DMS 273 treated with DMSO at 0.1 percent for 48 hours (cell line): Measurements from ENCODE around the gene ITPA.

ENCODE experiments used
- DNase-seq: peaks from one replicate; lab custom pipeline; 2025; lab: John Stamatoyannopoulos, UW

The ITPA gene

DNA sequence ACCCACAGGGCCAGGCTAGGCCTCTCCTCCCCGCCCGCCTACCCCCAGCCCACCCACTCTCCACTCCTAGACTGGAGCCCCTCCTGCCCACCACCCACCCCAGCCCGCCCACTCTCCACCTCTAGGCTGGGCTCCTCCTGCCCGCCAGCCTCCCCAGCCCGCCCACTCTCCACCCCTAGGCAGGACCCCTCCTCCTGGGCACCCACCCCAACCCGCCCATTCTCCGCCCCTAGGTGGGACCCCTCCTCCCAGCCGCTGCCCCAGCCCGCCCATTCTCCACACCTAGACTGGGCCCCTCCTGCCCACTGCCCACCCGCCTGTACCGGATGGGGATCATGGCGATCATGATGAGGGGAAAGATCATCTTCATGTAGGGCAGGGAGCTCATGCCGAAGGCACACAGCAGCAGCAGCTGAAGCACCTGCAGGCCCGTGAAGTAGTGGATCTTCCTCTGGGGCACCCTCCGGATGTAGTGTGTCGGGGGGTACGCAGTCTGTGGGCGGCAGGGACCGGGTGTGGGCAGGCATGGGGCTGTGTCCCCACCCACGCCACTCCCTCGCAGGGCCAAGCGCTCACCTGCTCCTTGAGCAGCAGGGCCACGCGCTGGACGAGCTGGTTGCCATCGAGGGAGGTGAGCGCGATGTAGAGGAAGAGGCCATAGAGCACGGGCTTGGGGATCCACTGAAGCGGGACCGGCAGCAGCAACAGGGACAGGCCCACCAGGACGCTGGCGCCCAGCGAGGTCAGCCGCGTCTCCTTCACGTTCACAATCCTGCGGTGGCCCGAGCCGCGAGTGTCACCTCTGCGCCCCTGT lies 18.8 kb downstream of the ITPA start:
- no peak for DNase-seq

DNA sequence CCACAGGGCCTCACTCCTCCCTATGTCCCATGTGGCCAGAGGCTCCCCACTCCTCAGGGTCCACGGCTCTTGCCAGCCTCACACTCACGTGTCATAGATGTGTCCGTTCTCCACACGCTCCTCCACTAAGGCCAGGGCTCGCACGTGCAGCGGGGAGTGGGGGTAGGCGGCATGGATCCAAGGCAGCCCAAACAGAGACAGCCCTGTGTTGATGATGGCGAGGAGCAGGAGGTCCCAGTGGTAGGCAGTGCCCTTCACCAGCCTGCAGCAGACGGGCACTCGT lies 19.4 kb downstream of the ITPA start:
- no peak for DNase-seq

DNA sequence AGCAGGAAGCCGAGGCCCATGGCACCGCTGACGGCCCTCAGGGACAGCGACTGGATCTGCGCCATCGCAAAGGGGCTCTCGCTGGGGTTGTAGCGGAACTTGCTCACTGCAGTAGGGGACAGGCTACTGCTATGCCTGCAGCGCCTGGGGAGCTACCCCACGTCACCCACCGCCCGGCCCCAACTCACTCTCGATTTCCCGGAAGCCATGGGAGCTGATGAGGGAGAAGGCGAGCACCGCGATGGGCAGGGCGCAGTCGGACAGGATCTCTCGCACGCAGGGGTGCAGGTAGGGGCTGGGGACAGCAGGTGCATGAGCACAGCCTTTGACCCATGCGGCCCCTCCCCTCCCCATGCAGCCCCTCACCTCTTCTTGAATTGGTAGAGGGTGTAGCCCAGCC lies 19.9 kb downstream of the ITPA start:
- no peak for DNase-seq

DNA sequence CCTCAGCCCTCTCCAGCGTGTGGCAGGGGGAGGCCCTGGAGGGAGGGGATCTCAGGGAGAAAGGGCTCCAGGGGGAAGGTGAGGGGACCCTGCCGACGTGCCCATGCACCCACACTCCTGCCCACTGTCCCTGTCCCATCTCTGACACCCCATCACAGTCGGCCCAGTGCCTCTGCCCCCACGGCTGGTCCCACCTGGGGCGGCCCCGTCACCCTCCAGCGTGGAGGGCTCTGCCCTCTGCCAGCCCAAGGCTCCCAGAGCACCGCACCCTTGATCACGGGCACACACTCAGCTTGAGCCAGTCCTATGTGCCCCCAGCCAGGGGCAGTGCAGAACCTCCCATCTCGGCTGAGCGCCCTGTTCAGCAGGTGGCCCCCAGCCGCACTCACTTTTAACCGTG lies 20.5 kb downstream of the ITPA start:
- DNase-seq = no peak

DNA sequence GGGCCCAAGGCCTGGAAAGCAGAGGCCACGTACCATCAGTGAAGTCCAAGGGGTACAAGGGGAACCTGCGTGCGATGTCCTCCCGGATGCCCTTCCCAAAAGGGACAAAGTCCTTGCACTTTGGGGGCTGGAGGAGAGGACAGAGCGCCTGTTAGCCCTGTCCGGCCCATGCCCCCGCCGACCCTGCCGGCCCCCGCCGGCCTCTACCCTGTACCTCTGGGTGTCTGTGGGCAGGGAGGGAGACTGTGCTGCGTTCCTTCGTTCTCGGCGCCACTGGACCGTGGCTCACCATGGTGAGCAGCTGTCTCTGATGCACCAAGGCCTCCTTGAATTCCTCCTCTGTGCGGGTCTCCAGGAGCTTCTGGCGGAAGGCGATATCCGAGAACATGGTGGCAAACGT lies 21.8 kb downstream of the ITPA start:
- DNase-seq = no peak

DNA sequence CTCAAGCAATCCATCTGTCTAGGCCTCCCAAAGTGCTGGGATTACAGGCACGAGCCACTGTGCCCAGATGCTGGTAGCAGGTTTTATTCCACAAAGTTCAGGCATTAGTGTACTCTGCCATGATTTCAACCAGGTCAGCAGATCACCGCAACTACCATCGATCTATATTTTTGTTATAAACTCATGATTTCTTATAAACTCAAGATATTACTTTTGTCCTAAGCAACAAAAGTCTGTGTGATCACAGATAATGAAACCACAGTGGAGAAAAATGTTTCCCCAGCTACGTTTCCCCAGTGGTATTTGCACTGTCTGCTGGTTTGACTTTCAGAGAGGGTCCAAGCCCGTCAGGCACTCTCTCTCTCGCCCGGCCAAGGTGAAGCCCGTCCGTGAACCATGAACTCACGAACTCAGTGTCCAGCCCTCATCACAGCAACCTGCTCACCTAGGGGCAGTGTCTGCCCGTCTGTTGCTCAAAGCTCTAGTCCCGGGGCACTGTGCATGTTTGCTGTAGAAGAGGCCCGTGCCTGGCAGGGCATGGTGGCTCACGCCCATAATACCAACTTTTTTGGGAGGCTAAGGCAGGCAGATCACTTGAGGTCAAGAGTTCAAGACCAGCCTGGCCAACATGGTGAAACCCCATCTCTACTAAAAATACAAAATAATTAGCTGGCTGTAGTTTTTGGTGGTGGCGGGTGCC lies 22.7 kb downstream of the ITPA start:
- no peak for DNase-seq

DNA sequence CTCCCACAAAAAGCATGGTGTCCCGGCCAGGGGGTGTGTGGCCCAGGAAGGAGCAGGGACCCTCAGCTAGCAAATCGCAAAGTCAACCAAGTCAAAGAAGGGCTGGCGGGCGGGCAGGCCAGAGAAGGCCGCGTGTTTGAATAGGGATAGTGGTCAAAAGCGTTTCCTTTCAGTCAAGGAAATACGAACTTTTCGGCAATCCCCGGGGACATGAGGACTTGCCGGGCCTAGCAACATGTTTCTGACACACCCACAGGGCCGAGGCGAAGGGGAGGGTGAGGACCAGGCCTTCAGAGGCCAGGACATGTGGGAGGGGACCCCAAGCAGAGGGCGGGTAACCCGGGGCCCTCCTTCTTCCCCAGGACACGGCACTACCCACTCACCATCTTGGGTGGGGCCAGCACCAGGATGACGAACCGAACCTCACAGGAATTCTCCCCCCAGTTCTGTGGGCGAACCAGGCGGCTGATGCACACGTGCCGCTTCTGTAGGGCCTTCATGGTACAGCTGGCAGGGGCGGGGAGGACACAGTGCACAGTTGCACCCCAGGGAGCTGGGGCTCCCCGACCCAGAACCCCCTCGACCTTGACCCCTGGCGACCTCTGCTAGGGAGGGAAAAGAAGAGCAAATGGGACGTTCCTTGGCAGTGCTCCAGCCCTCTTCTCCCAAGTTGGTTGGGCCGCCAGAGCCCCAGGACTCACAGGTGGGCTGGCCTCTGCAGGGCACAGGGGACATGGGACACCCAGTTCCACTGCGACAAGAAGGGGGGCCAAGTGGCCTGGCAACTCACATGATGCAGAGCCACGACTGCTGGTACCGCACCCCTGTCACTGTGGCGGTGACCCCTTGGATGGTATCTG lies 24.1 kb downstream of the ITPA start:
- no peak for DNase-seq

DNA sequence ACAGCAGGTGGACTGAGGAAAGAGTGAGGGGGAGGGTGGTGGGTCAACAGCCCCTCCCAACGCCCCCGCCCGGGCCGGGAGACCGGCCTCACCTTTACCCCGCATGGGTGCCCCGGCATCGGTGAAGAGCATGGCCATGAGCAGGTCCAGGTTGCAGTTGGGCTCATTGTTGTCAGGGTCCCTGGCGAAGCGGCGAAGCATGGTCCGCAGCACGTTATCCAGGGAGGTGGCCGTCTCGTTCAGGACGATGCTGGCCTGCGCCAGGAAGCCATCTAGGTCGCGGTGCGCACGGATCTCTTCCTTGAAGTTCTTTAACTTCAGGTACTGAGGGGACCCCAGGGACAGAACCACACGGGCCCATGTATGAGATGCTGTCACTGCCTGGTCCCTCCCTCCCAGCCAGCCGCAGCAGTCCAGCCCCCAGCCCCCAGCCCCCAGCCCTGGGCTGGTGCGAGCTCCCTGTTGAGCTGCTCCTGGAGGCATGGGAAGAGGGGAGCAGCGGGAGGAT lies 24.7 kb downstream of the ITPA start:
- DNase-seq = no peak

DNA sequence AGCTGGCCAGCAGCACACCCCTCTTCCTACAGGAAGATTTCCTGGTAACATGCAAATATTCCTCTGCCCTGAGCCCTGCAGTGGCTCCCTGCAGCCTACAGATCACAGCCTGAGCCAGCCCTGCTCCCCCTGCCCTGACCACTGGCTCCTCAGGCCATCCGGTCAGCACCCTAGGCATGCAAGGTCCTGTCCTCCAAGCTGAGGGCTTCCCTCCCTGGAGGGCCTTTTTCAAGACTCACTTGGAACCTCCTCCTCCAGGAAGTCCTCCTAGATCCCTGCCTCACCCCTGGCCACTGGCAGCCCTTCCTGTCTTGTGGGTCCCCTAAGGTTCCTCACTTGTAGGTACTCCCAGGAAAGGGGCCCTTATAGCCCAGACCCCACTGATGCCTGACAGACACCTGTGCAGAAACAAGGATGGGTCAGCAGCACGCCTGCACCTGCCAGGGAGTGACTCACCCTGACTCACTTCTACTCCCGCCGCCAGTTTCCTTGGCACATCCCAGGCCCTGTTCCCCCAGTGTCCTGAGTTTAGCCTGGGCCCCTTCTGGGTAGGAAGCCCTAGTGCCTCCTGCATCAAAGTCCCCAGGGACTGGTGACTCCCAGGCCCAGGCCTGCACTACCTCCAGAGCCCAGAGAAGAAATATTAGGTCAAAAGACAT lies 26.5 kb downstream of the ITPA start:
- no peak for DNase-seq

DNA sequence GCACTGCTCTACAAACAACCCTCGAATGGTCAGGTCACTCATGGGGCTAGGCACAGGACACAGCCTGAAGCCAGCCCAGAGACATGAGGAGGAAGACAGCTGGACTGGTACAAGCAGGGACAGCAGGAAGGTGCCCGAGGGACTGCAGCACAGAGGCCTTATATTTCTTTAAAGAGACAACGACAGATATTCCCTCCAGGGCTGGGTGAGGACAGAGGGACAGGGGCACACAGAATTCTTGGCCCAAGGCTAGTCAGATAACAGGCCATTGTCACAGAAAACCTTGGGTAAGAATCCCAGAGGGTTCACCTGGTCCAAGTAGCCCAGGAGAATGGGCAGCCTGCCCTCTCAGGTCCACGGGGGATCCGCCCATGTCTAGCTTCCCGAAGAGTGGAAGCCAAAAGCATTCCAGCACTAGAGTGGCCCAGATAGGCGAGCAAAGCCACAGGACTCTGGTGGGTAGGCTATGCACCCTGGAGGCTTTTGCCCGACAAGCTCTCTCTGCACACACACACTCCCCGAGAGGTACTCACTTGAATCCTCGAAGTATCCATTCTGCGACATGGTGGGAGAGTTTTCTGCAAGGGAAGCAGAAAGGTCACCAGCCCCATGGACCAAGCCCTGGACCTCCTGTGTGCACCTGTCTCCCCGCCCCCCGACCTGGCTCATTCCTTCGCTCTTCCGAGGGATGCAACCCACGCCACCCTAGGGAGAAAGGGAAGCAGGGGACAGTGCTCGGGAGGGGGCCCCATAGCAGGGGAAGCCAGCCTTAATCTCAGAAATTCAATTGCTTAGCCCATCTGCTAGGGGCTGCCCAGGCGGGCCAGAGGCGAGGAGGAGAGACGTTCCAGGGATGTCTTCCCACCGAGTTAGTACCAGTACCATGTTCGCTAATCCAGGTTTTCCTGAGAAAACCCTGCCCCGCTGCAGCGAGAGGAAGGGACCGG lies 28.0 kb downstream of the ITPA start:
- no peak for DNase-seq

DNA sequence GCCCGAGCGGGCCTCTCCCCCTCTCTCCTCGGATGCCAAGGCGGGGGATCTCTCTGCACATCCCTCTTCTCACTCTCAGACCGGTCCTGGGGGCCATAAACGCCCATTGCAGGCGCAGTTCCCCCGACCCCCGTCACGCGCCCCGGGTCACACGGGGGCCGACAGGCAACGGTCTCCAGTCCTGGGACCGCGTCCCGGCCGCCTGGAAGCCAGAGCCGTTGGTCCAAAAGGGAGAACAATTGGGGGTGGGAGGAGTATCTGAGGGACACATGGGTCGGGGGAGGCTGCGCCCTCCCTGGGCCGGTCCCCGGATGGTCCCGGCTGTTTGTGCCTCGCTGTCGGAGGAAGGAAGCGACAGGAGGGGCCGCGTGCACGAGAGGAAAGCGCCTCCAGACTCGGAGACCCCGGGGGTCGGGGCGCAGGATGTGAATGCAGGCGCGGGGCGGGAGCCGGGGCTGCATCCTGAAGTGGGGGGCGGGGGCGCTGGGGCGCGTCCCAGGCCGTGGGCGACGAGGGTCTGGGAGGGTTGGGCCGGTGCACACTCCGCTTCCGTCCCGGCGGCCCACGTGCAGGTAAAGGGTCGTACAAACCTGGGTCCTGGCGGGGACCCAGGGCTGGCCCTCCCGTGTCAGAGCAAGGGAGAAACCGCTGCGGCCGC lies 28.8 kb downstream of the ITPA start:
- no peak for DNase-seq

DNA sequence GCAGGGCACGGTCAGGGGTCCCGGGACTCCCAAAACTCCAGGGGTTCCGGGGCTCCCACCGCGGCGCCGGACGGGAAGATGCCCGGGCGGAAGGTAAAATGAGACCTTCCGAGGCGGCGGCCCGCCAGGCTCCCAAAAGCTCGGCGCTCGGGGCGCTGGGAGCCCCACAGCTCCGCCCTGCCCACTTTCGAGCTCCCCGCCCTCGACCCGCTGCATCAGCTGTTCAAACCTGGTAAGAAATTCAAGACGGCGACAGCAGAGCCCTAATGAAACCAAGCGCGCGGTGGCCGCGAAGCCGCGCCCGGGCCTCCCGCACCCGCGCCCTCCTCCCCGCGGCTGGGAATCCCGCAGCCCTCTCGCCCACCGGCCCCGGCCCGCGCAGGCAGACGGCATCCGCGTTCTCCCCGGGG lies 29.3 kb downstream of the ITPA start:
- DNase-seq = no peak

DNA sequence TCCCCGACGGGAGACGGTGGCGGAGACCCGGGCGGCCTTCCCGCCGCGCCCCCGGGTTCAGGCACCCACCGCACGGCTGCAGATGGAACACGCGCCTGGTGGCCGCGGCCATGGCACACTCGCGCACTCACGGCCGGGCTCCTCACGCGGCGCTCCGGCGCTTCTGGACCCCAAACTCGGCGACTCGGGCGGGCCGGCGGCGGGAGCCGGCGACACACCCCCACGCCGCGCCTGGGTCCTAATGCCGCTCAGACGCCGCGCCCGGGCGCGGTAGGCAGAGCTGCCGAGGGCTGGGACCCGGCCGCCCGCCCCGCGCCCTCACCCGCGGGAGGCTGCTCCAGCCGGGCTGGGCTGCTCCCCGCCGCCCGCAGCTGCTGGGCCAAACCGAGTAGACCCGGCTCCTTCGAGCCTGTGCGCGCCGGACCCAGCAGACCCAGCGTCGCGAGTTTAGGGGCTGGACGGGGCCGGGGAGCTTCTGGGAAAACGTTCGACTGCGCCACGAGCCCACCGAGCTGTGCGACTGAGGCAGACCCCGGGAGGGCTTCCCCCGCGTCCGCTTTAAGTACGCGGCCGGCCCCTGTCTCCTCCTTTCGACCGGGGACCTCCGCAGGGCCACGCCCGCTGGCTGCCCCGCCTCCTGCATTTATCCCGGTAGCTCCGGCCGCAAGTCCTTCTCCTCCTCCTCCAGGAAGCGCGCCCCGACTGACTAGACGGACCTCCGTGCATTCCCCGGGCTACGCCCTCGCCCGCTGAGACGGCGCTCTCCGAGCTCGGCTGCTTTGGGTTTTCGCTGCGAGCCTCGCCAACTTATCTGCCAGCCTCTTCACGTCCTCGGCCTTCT lies 29.9 kb downstream of the ITPA start, which contains the start of gene SLC4A11:
Gene SLC4A11, minus strand, starts transcription at position 165 of the 841 bp plus-strand sequence. Its CDS starts 53 bp downstream, at position 112.
- DNase-seq = no peak

DNA sequence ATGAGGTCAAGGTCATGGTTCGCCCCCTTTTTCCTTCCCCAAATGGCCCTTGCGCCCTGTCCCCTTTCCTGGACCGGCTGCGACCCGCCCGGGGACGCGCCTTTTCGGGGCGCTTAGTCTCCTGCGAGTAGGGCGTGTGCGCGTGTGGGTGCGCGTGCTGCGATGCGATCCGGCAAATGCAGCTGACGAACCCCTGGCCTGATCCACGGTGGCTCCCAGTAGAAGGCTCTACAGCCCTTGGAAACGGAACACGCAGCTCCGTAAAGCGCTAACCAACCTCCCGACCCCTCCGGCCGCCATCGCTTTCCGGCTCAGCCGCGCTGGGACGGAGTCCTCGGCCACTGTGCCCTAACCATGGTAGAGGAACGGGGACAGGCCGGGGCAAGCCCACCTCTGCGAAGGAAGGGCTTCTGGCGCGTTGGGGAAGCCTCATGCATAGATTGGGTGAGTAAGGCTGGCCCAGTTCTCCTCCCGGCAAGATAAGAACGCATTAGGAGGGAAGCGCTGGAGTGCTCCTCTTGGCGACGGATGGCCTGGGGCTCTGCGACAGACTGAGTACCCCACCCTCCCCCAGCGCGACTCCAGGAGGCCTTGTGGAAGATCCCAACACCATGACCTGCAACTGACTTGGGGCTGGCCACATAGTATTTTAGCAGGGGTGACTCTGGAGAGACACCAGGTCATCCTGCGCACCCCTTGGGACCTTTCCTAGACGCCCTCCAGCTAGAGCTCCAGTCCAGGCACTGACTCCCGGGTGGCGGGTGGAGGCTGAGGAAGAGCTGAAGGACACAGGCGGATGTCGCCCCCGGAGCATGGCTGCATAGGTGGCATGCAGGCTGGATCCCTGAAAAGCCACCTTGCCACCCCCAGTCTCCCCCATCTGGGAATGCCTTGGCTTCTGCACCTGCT lies 30.8 kb downstream of the ITPA start:
- DNase-seq = no peak

DNA sequence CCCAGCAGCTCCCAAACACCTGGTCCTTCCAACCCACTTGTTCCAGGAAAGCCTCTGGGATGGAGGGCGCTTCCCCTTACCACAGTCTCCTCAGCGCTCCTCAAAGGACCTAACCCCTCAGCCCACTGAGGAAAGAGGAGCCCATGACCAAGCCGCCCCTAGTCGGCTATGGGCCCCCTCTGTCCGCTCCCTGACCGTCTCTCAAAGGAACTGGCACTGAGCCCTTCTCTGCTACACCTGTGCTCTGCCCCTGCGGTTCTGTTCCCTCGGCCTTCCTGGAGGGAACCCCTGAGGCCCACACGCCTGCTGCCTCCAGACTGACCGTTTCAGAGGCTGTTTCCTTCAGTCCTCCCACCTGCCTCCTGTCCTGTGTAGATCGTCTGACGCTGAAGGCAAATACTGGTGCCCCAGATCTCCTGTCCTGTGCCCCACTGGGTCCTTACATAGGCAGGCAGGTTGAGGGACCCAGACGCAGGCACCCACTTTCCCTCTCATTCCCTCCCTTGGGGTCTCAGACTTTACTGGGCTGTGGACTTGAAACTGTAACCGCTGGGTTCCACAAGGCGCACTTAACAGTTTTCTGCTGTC lies 31.6 kb downstream of the ITPA start:
- DNase-seq = no peak

DNA sequence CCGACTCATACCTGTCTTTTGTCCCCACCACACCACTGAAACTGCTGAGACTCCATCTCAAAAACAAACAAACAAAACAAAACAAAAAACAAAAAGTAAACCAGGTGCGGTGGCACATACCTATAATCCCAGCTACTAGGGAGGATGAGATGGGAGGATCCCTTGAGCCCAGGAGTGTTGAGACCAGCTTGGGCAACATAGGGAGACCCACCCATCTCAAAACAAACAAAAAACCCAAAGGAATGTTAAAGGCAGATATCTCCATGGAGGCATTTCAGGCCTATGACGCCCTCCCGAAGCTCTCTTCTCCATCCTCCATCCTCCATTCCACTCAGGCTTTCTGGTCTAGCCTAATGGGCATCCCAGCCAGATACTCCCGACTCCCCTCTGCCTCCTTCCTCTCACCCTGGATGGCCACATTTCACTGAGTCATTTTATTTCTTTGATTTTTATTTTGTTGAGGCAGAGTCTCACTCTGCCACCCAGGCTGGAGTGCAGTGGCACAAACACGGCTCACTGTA lies 32.9 kb downstream of the ITPA start:
- DNase-seq = no peak

DNA sequence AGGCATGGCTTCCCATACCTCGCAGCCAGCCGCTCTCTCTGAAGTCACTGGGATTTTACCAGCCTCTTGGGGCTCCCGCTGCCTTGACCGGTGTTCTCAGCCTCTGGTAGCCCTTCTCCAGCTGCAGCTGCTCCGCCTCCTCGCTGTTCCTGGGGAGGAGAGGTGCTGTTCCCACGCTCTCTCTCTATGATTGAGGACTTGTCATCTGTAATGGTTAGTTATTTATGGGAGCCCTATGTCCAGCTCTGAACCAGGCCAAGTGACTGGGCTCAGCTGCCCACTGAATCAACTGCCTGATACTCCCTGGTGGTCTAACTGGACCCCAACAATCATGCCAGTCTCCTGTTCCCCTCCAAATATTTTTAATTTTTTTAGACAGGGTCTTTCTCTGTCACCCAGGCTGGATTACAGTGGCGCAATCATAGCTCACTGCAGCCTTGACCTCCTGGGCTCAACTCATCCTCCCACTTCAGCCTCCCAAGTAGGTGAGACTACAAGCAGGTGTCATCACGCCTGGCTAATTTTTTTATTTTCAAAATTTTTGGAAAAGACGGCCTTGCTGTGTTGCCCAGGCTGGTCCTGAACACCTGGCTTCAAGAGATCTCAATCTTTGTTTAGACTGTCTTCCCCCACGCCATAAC lies 34.5 kb downstream of the ITPA start:
- no peak for DNase-seq
